ENCODE data around the gene C16orf54. TPM values are rescaled to one million over a fixed set of nuclear protein-coding genes. Genes with fewer than 3 reads are reported as not detected.

Gene C16orf54
- total RNA-seq, 1 experiment from 2014 or later = not detected

DNA sequence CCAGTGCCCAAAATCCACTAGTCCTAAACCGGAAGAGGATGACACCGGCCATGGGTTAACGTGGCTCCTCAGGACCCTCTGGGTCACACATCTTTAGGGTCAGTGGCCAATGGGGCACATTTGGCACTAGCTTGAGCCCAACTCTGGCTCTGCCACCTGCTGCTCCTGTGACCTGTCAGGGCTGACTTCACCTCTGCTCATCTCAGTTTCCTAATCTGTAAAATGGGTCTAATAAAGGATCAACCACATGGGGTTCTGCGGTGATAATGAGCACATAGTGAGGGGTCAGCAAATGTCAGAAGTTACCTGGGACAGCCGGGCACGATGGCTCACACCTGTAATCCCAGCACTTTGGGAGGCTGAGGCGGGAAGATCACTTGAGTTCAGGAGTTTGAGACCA is 48.4 kb downstream of the C16orf54 start:
- Histone ChIP-seq H3K4me2 (ENCODE audit: insufficient read depth, insufficient read length, low read length) (no peak overlapping the region), H3K79me2 (ENCODE audit: insufficient read depth, low read length) (no peaks in the 10 kb centered on the region), H4K8ac (replicated peaks; ENCODE audit: insufficient read length, low read depth, low read length) (no peak overlapping the region), H3K79me1 (ENCODE audit: insufficient read depth, low read depth, low read length, poor library complexity, severe bottlenecking) (no peaks in the 10 kb centered on the region), H2BK12ac (ENCODE audit: insufficient read length, low read depth, low read length) (no peak overlapping the region), H3K4me1 (ENCODE audit: insufficient read depth, low read length) (no peaks in the 10 kb centered on the region; the same call in 1 of the 2 replicates), H4K20me1 (ENCODE audit: control insufficient read depth, insufficient read depth, insufficient read length) (no peaks in the 10 kb centered on the region), H3K23ac (ENCODE audit: insufficient read length, low read depth, low read length) (no peak overlapping the region), H3K23me2 (ENCODE audit: insufficient read length, low read depth, low read length, poor library complexity, severe bottlenecking) (no peaks in the 10 kb centered on the region), H3K14ac (ENCODE audit: insufficient read depth, low read length) (no peak overlapping the region), H2AFZ (ENCODE audit: low read length) (no peak overlapping the region), H3K27me3 (ENCODE audit: insufficient read depth, low read length) (no peaks in the 10 kb centered on the region), H4K91ac (ENCODE audit: insufficient read length, low read depth, low read length) (no peak overlapping the region), H3K9me3 (ENCODE audit: control insufficient read depth, low read depth, low read length) (no peaks in the 10 kb centered on the region), H2BK20ac (ENCODE audit: low read depth, low read length, poor library complexity, severe bottlenecking) (no peak overlapping the region), H3T11ph (ENCODE audit: low read length) (no peak overlapping the region), H3K4ac (ENCODE audit: low read depth, low read length) (no peak overlapping the region), H3K56ac (ENCODE audit: insufficient read length, low read depth, low read length) (no peak overlapping the region), H4K5ac (ENCODE audit: insufficient read length, low read depth, low read length) (no peak overlapping the region), H2BK15ac (ENCODE audit: low read depth, low read length) (no peak overlapping the region), H2BK5ac (ENCODE audit: insufficient read length, low read length) (no peak overlapping the region), H2AK5ac (ENCODE audit: insufficient read length, low read length) (no peak overlapping the region), H3K27ac (ENCODE audit: insufficient read length, low read depth, low read length) (no peak overlapping the region), H3K9ac (ENCODE audit: extremely low read depth, insufficient read length, low read length) (no peak overlapping the region), H2BK120ac (ENCODE audit: low read depth, low read length, poor library complexity, severe bottlenecking) (no peak overlapping the region), H3K18ac (ENCODE audit: insufficient read length, low read depth, low read length) (no peak overlapping the region)
- TF ChIP-seq, protein P1, sequence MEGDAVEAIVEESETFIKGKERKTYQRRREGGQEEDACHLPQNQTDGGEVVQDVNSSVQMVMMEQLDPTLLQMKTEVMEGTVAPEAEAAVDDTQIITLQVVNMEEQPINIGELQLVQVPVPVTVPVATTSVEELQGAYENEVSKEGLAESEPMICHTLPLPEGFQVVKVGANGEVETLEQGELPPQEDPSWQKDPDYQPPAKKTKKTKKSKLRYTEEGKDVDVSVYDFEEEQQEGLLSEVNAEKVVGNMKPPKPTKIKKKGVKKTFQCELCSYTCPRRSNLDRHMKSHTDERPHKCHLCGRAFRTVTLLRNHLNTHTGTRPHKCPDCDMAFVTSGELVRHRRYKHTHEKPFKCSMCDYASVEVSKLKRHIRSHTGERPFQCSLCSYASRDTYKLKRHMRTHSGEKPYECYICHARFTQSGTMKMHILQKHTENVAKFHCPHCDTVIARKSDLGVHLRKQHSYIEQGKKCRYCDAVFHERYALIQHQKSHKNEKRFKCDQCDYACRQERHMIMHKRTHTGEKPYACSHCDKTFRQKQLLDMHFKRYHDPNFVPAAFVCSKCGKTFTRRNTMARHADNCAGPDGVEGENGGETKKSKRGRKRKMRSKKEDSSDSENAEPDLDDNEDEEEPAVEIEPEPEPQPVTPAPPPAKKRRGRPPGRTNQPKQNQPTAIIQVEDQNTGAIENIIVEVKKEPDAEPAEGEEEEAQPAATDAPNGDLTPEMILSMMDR (conservative IDR thresholded peaks at IDR 0.05) = no peak
- DNase-seq = no peak
- Mint-ChIP-seq H3K9me3 (peaks cover 6 to 13% of the 10 kb centered on the region in 2 experiments), H3K4me3 (no peak overlapping the region), H3K27ac (no peak overlapping the region), H3K36me3 (ENCODE audit: insufficient read depth in 1 of 3, low read depth in 3 of 3) (peaks cover 28 to 36% (median 34%) of the 10 kb centered on the region in 3 experiments), H3K27me3 (ENCODE audit: low read depth) (no peaks in the 10 kb centered on the region), H3K4me1 (peaks cover 24 to 25% of the 10 kb centered on the region in 2 experiments)
- WGBS (ENCODE audit: extremely low coverage, insufficient read length, low lambda C conversion rate) = no CpG with 5 or more reads among the region's 7 CpGs

Measured in H9 (cell line).